LNCAP (cell line): ENCODE data around the gene HLA-DQA2.

ENCODE experiments used
- CTCF ChIP-seq: fragments of 450-650 bp; IDR thresholded peaks from 2 replicates; pipeline ENCODE4 v1.5.1; 2017; ENCODE audit warnings: mild to moderate bottlenecking

HLA-DQA2 gene

DNA sequence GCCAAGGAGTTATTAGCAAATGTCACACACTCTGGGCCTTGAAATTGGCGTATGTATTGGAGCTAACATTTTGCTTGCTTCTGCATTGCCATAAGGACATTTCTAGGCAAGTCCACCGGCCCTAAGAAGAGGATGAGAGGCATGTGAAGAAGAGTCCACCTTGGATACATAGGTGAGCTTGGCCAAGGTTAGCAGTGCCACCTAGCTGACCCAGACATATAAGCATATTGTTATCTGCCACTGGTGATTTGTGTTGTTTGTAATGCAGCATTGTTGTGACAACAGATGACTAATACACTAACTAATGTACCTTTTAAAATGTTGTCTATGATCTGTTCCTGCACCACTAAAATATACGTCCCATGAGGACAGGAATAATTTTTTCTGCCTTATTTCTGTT, 24.8 kb upstream of the HLA-DQA2 start:
- no peak for TF ChIP-seq CTCF

GRCh38 chr6:32718879-32719278, 22.3 kb upstream of the HLA-DQA2 start:
- TF ChIP-seq CTCF = no peak

GRCh38 chr6:32738126-32738525, 3.1 kb upstream of the HLA-DQA2 start:
- no peak for TF ChIP-seq CTCF

DNA sequence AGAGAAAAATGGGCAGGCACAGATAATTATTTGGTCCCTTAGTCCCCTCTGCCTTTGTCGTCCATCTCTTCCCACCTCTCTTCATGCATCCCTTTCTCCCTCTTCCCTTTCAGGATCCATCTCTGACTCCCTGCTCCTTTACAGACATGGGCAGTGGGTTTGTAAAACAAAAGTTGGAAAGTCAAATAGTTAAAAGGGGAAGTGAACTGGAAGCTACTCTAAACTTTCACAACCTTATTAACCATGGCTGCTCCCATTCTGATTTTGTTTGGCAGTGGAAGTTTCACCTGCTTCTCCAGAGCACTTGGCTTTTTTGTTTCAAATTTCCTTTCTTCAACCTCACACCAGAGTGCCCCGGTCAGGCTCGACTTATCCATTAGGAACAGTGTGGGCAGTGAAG, 1.2 kb downstream of the HLA-DQA2 start:
- TF ChIP-seq CTCF = no peak

GRCh38 chr6:32744776-32745175, 3.6 kb downstream of the HLA-DQA2 start:
- TF ChIP-seq CTCF = no peak

DNA sequence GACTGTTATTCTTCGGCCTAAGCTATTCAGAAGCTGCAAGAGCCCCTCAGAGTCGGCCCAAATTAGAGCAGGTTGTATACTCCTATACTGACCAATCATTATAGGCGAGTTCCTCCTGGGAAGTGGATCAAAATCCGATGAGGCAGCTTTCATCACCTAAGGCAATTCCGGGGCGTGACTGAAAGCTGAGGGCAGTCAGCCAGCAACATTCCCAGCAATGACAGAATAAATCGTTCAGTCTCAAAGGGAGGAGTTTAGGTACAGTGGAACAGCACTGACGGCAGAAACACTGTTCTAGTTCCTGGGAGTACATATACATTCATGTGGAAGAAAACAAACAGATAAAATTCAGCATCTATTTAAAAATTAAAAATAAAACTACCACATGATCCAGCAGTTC, 11.4 kb downstream of the HLA-DQA2 start:
- no peak for TF ChIP-seq CTCF

DNA sequence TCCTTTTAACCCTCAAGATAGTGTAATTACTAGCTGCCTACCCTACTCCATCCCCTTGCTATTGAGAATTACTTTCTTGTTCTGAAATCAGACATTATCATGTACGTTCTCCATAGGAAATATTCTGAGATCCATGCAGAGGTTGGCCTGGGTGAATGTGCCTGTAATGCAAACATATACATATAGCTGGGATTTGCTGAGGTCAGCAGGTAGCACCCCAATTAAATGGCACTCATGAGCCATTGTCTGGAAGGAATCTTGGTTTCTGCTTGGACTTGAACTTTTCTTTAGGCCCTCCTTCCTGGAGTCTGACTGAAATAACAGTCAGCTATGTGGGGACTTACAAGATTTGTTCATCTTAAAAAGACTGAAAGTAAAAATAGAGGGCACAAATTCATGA, 18.5 kb downstream of the HLA-DQA2 start:
- TF ChIP-seq CTCF = no peak

- no peak for TF ChIP-seq CTCF
These were observed 19.9 kb downstream of the HLA-DQA2 start for GRCh38 chr6:32761072-32761471.
